Umbilical cord (tissue), 2 donors: ENCODE measurements around the gene HOXD8. TPM values are rescaled to one million over a fixed set of nuclear protein-coding genes. Genes with fewer than 3 reads are reported as not detected.

Experiments used
- DNase-seq: peaks from one replicate; pipeline ENCODE4 v3.0.0-alpha.2; 2015; ENCODE audit warnings: low spot score
- total RNA-seq: library from RNA; depleted of rRNA; stranded (reverse); fragments of >200 nt; gene quantifications from one replicate; pipeline ENCODE4 v1.2.3, GENCODE V29; 2014; ENCODE audit warnings: low replicate concordance; ENCODE audit not compliant: insufficient read depth

The HOXD8 gene
- total RNA-seq, 1 donor from 2014 or later = 8.7 TPM

- no peak for DNase-seq
Observed at GRCh38 chr2:176146101-176146500, 16.6 kb downstream of the HOXD8 start.

- DNase-seq = no peak
Observed at GRCh38 chr2:176146645-176147044, 17.1 kb downstream of the HOXD8 start.

- no peak for DNase-seq
Observed at GRCh38 chr2:176147210-176147799, 17.8 kb downstream of the HOXD8 start.

- DNase-seq = no peak
Observed at GRCh38 chr2:176147800-176148496, 18.4 kb downstream of the HOXD8 start.

GRCh38 chr2:176148751-176149421 lies 19.4 kb downstream of the HOXD8 start:
- DNase-seq = no peak

GRCh38 chr2:176149481-176149938 lies 20.0 kb downstream of the HOXD8 start:
- DNase-seq = no peak

GRCh38 chr2:176149939-176150583 lies 20.6 kb downstream of the HOXD8 start:
- DNase-seq = no peak

- DNase-seq = no peak
Observed at GRCh38 chr2:176150584-176151441, 21.3 kb downstream of the HOXD8 start.

- no peak for DNase-seq
Observed at GRCh38 chr2:176151442-176152287, 22.2 kb downstream of the HOXD8 start, which contains the start of gene HOXD4. TSS of gene HOXD4 (plus strand) at chr2:176151550. CDS start at chr2:176151634, 84 bp downstream.

- no peak for DNase-seq
Observed at GRCh38 chr2:176152350-176153181, 23.1 kb downstream of the HOXD8 start.

GRCh38 chr2:176154576-176155252 lies 25.2 kb downstream of the HOXD8 start:
- no peak for DNase-seq

GRCh38 chr2:176155356-176156044 lies 26.0 kb downstream of the HOXD8 start:
- no peak for DNase-seq

GRCh38 chr2:176156301-176156806 lies 26.8 kb downstream of the HOXD8 start:
- DNase-seq = no peak

GRCh38 chr2:176156807-176157498 lies 27.4 kb downstream of the HOXD8 start, which contains the start of gene HOXD3:
TSS of gene HOXD3 (plus strand) at chr2:176157307. CDS start at chr2:176169115, 11,808 bp downstream.
- no peak for DNase-seq

GRCh38 chr2:176157499-176158185 lies 28.1 kb downstream of the HOXD8 start:
- no peak for DNase-seq

- DNase-seq = no peak
Observed at GRCh38 chr2:176158186-176158591, 28.7 kb downstream of the HOXD8 start.
